GM06990 (cell line): Measurements from ENCODE around the gene LSMEM2.

Source experiments
- DNase-seq: peaks from one replicate; pipeline ENCODE4 v3.0.0-alpha.2; 2011; ENCODE audit not compliant: insufficient read length; ENCODE audit errors: extremely low read depth
- H3K27me3 ChIP-seq: replicated peaks from 2 replicates; pipeline ENCODE4 v1.6.0; 2011; ENCODE audit warnings: low read length; ENCODE audit not compliant: control insufficient read depth, insufficient read depth
- H3K36me3 ChIP-seq: 2 replicates; pipeline ENCODE4 v1.5.1; 2011; ENCODE audit warnings: low read length; ENCODE audit not compliant: control insufficient read depth, insufficient read depth
- H3K4me3 ChIP-seq: replicated peaks from 2 replicates; pipeline ENCODE4 v1.5.1; 2011; ENCODE audit warnings: low read depth, mild to moderate bottlenecking, control low read depth, low read length
- CTCF ChIP-seq: IDR thresholded peaks from 2 replicates; pipeline ENCODE4 v1.5.1; 2011; ENCODE audit warnings: low read length, control low read depth, mild to moderate bottlenecking, inconsistent platforms; ENCODE audit not compliant: insufficient read depth, poor library complexity, severe bottlenecking

LSMEM2 gene

GRCh38 chr3:50238549-50239026, 40.3 kb upstream of the LSMEM2 start:
- peaks cover 3% of the 10 kb centered on the region for H3K36me3 ChIP-seq
- no peak for DNase-seq
- H3K27me3 ChIP-seq = no peaks in the 10 kb centered on the region
- peak overlapping the region; percentile 90 for H3K4me3 ChIP-seq
- TF ChIP-seq CTCF = no peak

- no peaks in the 10 kb centered on the region for H3K27me3 ChIP-seq
- H3K36me3 ChIP-seq = peaks cover 7% of the 10 kb centered on the region
- TF ChIP-seq CTCF = no peak
- no peak overlapping the region for H3K4me3 ChIP-seq
- no peak for DNase-seq
Measured at GRCh38 chr3:50239649-50240048, 39.2 kb upstream of the LSMEM2 start.

GRCh38 chr3:50241163-50241562, 37.7 kb upstream of the LSMEM2 start:
- TF ChIP-seq CTCF = no peak
- no peaks in the 10 kb centered on the region for H3K27me3 ChIP-seq
- H3K36me3 ChIP-seq = peaks cover 8% of the 10 kb centered on the region
- H3K4me3 ChIP-seq = no peak overlapping the region
- DNase-seq = no peak

GRCh38 chr3:50241713-50242380, 37.0 kb upstream of the LSMEM2 start:
- H3K36me3 ChIP-seq = peaks cover 8% of the 10 kb centered on the region
- peak overlapping the region; percentile 10; the same call in 1 of the 2 replicates for H3K4me3 ChIP-seq
- TF ChIP-seq CTCF = no peak
- DNase-seq = no peak
- no peaks in the 10 kb centered on the region for H3K27me3 ChIP-seq

- no peaks in the 10 kb centered on the region for H3K27me3 ChIP-seq
- H3K4me3 ChIP-seq = peak overlapping the region; percentile 10; the same call in 1 of the 2 replicates
- no peak for TF ChIP-seq CTCF
- DNase-seq = no peak
- peaks cover 12% of the 10 kb centered on the region for H3K36me3 ChIP-seq
Measured at GRCh38 chr3:50242381-50242770, 36.5 kb upstream of the LSMEM2 start.

GRCh38 chr3:50242851-50243542, 35.9 kb upstream of the LSMEM2 start:
- TF ChIP-seq CTCF = no peak
- Histone ChIP-seq H3K36me3 (peaks cover 15% of the 10 kb centered on the region), H3K4me3 (no peak overlapping the region), H3K27me3 (no peaks in the 10 kb centered on the region)
- peak; percentile 52 for DNase-seq
